Panc1 (cell line): ENCODE results near the gene LAMB4. TPM values are rescaled to one million over a fixed set of nuclear protein-coding genes. Genes with fewer than 3 reads are reported as not detected.

Source experiments
- ATAC-seq: fragments of 200-7000 bp; cut with Tn5 transposase; 2 replicates; pipeline ENCODE4 v1.9.1; 2020; ENCODE audit warnings: mild to moderate bottlenecking, moderate library complexity
- BruUV-seq: library from RNA; stranded (reverse); fragments of 400-500 nt; replicated peaks from 2 replicates; lab custom pipeline; 2021; lab: Mats Ljungman, UMichigan
- CTCF ChIA-PET: fragments of 300-600 bp; sonication (Branson Sonifier 250); formaldehyde crosslinking; loops from one replicate; lab custom pipeline; 2022; ENCODE audit warnings: antibody characterized with exemption; lab: Charles Lee
- POLR2A ChIA-PET: fragments of 300-600 bp; sonication (Branson Sonifier 250); formaldehyde crosslinking; loops from one replicate; lab custom pipeline; 2022; ENCODE audit warnings: antibody characterized with exemption; lab: Charles Lee
- DNase-seq: peaks from one replicate; pipeline ENCODE4 v3.0.0-alpha.2; 2010; ENCODE audit warnings: low read depth, low spot score
- H3K27ac ChIP-seq: 2 replicates; pipeline ENCODE4 v1.5.1; 2011; ENCODE audit warnings: mild to moderate bottlenecking, low read length, inconsistent platforms
- H3K27me3 ChIP-seq: fragments of 200-500 bp; sonication (Bioruptor generic); 2 replicates; pipeline ENCODE4 v1.6.0; 2014; ENCODE audit warnings: low read length, inconsistent platforms; ENCODE audit not compliant: control insufficient read depth, insufficient read depth
- H3K36me3 ChIP-seq: fragments of 200-500 bp; sonication (Bioruptor generic); 2 replicates; pipeline ENCODE4 v1.5.1; 2014; ENCODE audit warnings: inconsistent platforms, mild to moderate bottlenecking, low read length, moderate library complexity; ENCODE audit not compliant: control insufficient read depth, insufficient read depth
- H3K4me1 ChIP-seq: 2 replicates; pipeline ENCODE4 v1.5.1; 2011; ENCODE audit warnings: inconsistent platforms, mild to moderate bottlenecking, low read length, moderate library complexity; ENCODE audit not compliant: control insufficient read depth, insufficient read depth
- H3K4me3 ChIP-seq, 2 experiments: 2 replicates each; pipeline ENCODE4 v1.5.1; 2011 to 2012; ENCODE audit warnings: low read depth in 2 of 2, low read length in 2 of 2, mild to moderate bottlenecking in 2 of 2, inconsistent platforms in 1 of 2, moderate library complexity in 1 of 2
- H3K9me3 ChIP-seq: fragments of 200-500 bp; sonication (Bioruptor generic); 2 replicates; pipeline ENCODE4 v1.5.1; 2014; ENCODE audit warnings: low read depth, mild to moderate bottlenecking, inconsistent platforms, low read length, moderate library complexity; ENCODE audit not compliant: control insufficient read depth, insufficient read depth
- POLR2AphosphoS5 ChIP-seq: IDR thresholded peaks from 2 replicates; pipeline ENCODE4 v1.6.1; 2012; ENCODE audit warnings: mild to moderate bottlenecking, low read depth, low read length, moderate library complexity
- REST ChIP-seq, 2 experiments: IDR thresholded peaks; 2 replicates each; pipeline ENCODE4 v1.6.1; 2011 to 2012; ENCODE audit warnings: low read depth in 2 of 2, control low read depth in 1 of 2, low read length in 1 of 2, mild to moderate bottlenecking in 1 of 2, moderate library complexity in 1 of 2; ENCODE audit not compliant: insufficient read depth in 1 of 2
- SIN3A ChIP-seq: IDR thresholded peaks from 2 replicates; pipeline ENCODE4 v1.6.1; 2012; ENCODE audit warnings: low read depth, mild to moderate bottlenecking, low read length, moderate library complexity, borderline replicate concordance; ENCODE audit not compliant: insufficient read depth
- TCF7L2 ChIP-seq: IDR thresholded peaks from 2 replicates; pipeline ENCODE4 v1.6.1; 2011; ENCODE audit warnings: mild to moderate bottlenecking, low read depth, low read length, inconsistent platforms
- in situ Hi-C: cut with HindIII; loops from 2 replicates; pipeline ENCODE4 v1.10.0; 2016; ENCODE audit warnings: low sequenced_read_pairs, low pct_unique_long_range_greater_than_20kb
- intact Hi-C: fragments of 100-400 bp; cut with micrococcal nuclease; formaldehyde crosslinking; loops from one replicate; pipeline ENCODE4 v1.10.0; 2022; ENCODE audit not compliant: unreplicated experiment
- total RNA-seq: library from RNA; stranded (reverse); gene quantifications from one replicate; pipeline ENCODE4 v1.2.1, GENCODE V29; 2021; ENCODE audit not compliant: unreplicated experiment
- TF ChIP-seq, protein P1 (sequence below): fragments of 450-650 bp; IDR thresholded peaks from 2 replicates; pipeline ENCODE4 v1.5.1; 2017; ENCODE audit warnings: mild to moderate bottlenecking

Gene LAMB4
- total RNA-seq, 1 experiment from 2014 or later: not detected

GRCh38 chr7:107998660-107999480, 131.3 kb downstream of the LAMB4 start:
- ATAC-seq: no peak
- no peaks in the 10 kb centered on the region; the same call in 1 of the 2 replicates for H3K27me3 ChIP-seq
- peaks cover 78% of the 10 kb centered on the region for H3K4me1 ChIP-seq
- ChIA-PET CTCF (interaction anchor here (0.6 to 0.7 kb wide), 2 partner anchors 124 to 147 kb away, joined by 3 to 6 read pairs; no protein-coding TSS in a partner anchor), POLR2A (no interaction called here)
- peak overlapping the region; percentile 7 to 11; a peak in 2 of 4 replicates for H3K4me3 ChIP-seq
- H3K27ac ChIP-seq: peak overlapping the region; percentile 90
- intact Hi-C loops (loop anchor here (5.0 kb wide), 1 partner anchor 148 kb away; no protein-coding TSS in a partner anchor), in situ Hi-C loops (no loop called here)
- DNase-seq: no peak
- H3K36me3 ChIP-seq: peaks cover 25% of the 10 kb centered on the region; the same call in 1 of the 2 replicates
- H3K9me3 ChIP-seq: no peaks in the 10 kb centered on the region
- no TSS peak for BruUV-seq
- TF ChIP-seq SIN3A (no peak), TCF7L2 (no peak)

GRCh38 chr7:107998150-107998549, 132.0 kb downstream of the LAMB4 start:
- CTCF ChIA-PET: interaction anchor here (0.6 kb wide), 1 partner anchor 123 kb away, joined by 6 read pairs; no protein-coding TSS in a partner anchor

More at GRCh38 chr7:107998150-107998549, 132.0 kb downstream of the LAMB4 start:
- no TSS peak for BruUV-seq
- DNase-seq (no peak), ATAC-seq (no peak)
- POLR2A ChIA-PET: no interaction called here
- intact Hi-C loops: loop anchor here (5.0 kb wide), 1 partner anchor 149 kb away; no protein-coding TSS in a partner anchor
- peak overlapping the region; percentile 90 for H3K27ac ChIP-seq
- in situ Hi-C loops: no loop called here
- H3K4me3 ChIP-seq: no peak overlapping the region; a peak in 1 of 4 replicates
- H3K36me3 ChIP-seq: peaks cover 28% of the 10 kb centered on the region; the same call in 1 of the 2 replicates
- peaks cover 75% of the 10 kb centered on the region for H3K4me1 ChIP-seq
- H3K27me3 ChIP-seq: no peaks in the 10 kb centered on the region
- TF ChIP-seq SIN3A: no peak
- TF ChIP-seq POLR2AphosphoS5: no peak
- no peak for TF ChIP-seq REST (IDR thresholded peaks at IDR 0.05; ENCODE audit: insufficient read depth in 1 of 2, low read depth in 2 of 2, low read length in 1 of 2)
- TF ChIP-seq, protein P1, sequence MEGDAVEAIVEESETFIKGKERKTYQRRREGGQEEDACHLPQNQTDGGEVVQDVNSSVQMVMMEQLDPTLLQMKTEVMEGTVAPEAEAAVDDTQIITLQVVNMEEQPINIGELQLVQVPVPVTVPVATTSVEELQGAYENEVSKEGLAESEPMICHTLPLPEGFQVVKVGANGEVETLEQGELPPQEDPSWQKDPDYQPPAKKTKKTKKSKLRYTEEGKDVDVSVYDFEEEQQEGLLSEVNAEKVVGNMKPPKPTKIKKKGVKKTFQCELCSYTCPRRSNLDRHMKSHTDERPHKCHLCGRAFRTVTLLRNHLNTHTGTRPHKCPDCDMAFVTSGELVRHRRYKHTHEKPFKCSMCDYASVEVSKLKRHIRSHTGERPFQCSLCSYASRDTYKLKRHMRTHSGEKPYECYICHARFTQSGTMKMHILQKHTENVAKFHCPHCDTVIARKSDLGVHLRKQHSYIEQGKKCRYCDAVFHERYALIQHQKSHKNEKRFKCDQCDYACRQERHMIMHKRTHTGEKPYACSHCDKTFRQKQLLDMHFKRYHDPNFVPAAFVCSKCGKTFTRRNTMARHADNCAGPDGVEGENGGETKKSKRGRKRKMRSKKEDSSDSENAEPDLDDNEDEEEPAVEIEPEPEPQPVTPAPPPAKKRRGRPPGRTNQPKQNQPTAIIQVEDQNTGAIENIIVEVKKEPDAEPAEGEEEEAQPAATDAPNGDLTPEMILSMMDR: no peak
- no peak for TF ChIP-seq TCF7L2
- H3K9me3 ChIP-seq: no peaks in the 10 kb centered on the region
